ENCODE data around the gene CASKIN1.
"Not testable (repeated sequence)": the region's sequence is repeated elsewhere in the genome, so short reads cannot be mapped to it uniquely, and the experiment has no call there.

The CASKIN1 gene

DNA sequence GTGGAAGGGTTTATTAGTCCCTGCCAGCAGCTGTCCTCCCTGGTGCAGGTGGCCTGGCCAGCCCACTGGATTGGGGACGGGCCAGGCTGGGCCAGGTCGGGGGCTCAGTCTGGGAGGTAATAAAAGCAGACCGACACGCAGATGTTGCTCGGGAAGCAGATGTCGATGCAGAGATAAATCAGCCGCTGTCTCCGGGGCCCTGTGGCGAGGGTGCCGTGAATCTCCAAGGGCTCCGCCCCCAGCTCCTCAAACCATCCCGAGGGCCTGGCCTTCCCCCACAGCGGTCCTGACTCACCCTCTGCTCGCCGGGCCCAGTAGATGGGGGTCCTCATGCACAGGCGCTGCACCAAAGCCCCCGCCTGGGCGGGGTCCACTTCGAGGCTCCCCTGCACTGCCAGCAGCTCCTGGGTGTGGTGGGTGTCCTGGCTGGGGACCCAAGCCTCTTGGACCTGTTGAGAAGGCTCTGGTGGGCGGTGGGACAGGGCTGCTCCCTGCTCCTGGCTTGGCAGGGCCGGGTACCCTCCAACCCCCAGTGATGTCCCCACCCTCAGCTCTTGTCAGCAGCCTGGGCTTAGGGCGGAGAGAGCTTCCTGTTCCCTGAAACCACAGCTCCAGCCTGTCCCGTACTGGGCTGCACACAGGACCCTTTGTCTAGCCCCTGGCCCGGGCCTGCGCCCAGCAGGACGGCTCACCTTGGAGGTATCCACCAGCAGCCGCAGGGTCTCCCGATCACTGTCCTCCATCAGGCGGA is 13.0 kb upstream of the CASKIN1 start:
- DNase-seq, result no peak

GRCh38 chr16:2208772-2209171 is 12.4 kb upstream of the CASKIN1 start:
- no peak for DNase-seq

DNA sequence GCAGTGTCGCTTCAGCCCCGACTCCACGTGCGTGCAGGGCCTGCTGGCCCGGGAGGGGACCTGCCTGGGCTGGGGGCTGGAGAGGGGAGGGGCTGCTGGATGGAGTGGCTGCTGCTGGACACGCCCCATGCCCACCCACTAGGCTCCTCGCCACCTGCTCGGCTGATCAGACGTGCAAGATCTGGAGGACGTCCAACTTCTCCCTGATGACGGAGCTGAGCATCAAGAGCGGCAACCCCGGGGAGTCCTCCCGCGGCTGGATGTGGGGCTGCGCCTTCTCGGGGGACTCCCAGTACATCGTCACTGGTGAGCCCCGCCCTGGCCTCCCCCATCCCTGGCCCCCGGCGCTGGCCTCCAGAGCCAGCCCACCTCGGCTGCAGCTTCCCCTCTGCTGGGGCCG is 11.9 kb upstream of the CASKIN1 start:
- no peak for DNase-seq

DNA sequence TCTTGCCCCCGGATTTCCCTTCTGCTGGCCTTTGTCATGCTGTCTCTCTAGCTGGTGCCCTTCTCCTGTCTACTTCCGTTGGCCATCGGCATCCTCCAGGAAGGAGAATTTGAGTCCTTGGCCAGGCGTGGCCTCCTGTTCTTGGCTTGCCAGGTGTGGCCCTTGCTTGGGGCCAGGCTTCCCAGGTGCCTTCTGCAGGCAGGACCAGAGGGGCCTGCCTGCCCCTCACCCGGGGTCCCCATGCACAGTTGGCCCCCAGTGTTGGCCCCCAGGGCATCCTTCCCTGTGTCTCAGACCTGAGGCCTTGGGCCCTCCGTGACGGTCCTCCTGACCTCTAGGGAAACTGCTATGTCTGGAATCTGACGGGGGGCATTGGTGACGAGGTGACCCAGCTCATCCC is 11.5 kb upstream of the CASKIN1 start:
- no peak for DNase-seq

GRCh38 chr16:2206780-2207433 is 10.5 kb upstream of the CASKIN1 start:
- DNase-seq, result no peak

- DNase-seq, result no peak
Measured at GRCh38 chr16:2206420-2206779, 10.0 kb upstream of the CASKIN1 start.

DNA sequence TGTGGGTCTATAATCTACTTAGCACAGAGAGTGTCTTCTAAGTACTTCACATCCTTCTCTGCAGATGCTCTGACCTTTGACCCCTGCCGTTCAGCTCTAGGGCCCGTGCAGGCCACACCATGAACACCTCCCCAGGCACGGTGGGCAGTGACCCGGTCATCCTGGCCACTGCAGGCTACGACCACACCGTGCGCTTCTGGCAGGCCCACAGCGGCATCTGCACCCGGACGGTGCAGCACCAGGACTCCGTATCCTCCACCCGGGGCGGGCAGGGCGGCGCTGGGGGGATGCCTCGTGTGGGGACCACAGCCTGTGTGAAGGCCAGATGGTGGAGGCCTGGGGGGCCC is 9.5 kb upstream of the CASKIN1 start:
- no peak for DNase-seq

DNA sequence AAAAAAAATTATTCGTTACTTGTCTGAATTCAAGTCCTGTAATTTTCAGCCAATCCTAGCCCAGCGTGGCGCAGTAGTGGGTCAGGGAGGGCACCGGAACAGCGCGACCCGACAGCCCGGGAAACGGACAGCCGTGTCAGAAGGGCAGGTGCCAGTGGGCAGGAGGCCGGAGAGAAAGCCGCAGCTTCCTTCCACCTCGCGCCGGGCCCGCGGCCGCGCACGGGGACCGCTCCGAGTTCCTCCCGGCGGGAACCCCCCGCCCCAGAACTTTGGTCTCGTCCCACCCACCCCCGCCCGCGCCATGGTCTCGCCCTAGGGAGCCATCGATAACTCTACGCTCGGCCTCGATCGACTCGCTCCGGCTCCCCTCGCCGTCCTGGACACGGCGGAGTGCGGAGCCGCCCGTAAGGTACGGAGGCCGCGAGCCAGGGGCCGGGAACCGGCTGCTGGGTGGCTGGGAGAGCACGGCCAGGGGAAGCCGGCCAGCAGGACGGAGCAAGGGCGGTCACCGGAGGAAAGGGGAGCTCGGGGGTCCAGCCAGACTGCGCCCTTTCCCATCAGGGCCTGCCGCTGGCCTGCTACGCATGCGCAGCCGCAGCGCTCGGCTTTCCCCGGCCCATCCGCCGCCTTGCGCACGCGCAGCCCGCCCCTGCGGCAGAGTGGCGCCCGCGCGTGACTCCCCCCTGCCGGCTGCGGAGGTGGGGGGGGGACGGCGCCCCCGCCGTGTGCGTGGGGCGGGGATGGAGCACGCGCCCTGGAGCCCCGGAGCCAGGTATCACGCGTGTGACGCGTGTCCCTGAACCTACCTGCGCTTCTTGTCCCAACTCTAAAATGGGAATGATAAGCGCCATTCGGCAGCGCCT is 8.9 kb upstream of the CASKIN1 start, which contains the start of gene MLST8:
Gene MLST8, plus strand, starts transcription at position 351 of the 863 bp plus-strand sequence. CDS start 632 bp downstream, outside the sequence.
- DNase-seq, result peak; percentile 92

- no peak for DNase-seq
Measured at GRCh38 chr16:2204416-2205103, 8.2 kb upstream of the CASKIN1 start.

DNA sequence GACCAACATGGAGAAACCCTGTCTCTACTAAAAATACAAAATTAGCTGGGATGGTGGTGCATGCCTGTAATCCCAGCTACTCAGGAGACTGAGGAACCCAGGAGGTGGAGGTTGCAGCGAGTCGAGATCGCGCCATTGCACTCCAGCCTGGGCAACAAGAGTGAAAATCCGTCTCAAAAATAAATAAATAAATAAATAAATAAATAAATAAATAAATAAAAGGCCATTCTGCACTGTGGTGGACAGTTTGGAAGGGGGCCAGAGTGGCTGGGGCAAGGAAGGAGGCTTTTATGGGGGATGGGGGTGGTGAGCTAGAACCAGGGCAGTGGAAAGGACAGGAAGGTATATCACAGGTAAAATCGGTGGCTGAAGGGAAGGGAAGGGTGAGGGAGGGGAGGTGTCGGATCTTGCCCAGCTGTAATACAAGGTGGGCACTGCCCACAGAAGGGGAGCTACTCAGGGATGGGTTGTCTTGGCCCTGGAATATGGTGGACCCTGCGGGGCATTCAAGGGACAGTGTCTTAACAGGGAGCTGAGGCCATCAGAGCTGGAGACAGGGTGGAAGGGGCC is 6.8 kb upstream of the CASKIN1 start:
- not testable (repeated sequence) for DNase-seq

DNA sequence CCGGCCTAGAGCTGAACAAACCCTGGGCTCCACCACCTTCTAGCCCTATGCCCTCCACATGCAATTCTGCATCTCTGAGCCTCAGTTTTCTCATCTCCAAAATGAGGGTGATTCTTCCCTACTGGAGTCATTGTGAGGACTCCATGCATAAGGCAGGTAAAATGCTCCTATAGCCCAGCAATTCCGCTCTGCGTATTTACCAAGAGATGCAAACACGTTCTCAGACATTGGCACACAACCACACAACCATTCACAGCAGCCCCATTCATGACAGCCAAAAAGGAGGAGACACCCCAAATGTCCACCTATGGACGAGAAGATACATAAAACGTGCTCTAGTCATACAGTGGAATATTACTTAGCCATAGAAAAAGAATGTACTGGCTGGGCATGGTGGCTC is 3.9 kb upstream of the CASKIN1 start:
- no peak for DNase-seq

- DNase-seq, result no peak
Measured at GRCh38 chr16:2199621-2200139, 3.3 kb upstream of the CASKIN1 start.

DNA sequence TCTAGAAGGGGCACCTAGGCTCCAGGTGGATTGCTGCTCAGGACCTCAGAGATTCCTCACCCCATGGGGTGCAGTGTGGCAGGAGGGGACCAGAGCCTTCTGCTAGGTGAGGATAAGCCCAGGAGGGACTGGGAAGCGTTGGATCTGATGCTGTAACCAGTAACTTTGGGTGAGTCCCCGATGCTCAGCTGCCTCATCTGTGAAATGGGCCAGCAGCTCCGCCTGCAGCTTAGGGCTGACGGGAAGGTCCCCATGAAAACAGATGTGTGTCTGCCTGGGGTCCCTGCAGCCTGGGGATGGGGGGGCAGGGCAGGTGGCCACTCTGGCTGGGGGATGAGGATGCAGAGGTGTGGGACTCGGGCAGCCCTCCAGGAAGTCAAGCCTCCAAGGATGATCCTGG is 2.7 kb upstream of the CASKIN1 start:
- DNase-seq, result no peak

GRCh38 chr16:2198283-2198682 is 1.9 kb upstream of the CASKIN1 start:
- no peak for DNase-seq

DNA sequence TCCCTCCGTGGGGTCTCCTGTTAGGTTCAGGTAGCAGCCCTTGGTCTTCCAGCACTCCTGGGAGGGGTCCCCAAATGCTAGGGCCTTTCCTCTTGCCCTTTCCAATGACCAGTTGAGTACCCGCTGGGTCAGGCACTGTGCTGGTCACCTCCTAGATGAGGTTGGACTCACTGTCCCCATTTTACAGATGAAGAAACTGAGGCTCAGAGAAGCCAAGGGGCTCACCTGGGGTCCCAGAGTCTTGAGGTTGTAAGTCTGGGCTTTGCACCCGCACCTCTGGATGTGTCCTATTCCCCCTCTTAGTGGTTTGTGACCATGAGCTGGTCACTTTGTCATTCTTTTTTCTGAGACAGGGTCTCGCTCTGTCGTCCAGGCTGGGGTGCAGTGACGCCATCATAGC is 1.4 kb upstream of the CASKIN1 start:
- no peak for DNase-seq

GRCh38 chr16:2196981-2197511 is 641 bp upstream of the CASKIN1 start:
- no peak for DNase-seq

DNA sequence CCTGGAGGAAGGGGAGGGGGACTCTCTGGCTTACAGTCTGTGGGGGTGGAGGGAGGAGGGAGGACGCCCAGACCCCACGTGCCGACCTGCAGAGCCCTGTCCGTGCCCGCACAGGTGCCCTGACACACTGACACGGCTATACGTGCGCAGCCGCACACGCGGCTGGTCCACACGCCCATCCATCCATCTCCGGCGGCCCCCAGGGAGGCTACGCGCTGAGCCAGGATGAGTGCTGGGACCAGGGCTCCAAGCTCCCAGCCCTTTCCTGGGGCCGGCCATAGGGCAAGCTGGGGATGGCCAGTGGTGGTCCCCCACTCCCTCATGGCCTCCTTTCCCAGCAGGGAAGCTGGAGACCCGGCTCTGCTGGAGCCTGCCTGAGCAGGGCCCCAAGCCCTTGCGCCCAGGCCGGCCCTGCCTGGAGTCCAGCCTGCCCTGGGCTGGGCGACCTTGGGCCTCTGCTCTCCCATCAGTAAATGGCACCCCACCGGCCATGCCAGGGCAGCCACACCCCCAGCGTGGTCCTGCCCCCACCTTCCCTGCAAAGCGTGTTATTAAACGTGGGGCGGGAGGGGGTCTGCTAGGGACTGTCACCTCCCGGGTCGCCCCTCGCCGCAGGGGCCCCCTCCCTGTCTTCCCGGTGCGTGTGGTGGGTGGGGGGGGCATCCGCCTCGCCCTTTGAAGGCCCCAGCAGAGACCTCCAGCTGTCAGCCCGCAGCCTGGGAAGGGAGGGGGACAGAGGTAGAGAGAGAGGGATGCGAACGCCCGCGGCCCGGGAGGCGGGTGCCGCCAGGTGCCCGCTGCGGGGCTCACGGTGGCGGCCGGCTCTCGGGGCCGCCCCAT is 863 bp downstream of the CASKIN1 start:
- no peak for DNase-seq

DNA sequence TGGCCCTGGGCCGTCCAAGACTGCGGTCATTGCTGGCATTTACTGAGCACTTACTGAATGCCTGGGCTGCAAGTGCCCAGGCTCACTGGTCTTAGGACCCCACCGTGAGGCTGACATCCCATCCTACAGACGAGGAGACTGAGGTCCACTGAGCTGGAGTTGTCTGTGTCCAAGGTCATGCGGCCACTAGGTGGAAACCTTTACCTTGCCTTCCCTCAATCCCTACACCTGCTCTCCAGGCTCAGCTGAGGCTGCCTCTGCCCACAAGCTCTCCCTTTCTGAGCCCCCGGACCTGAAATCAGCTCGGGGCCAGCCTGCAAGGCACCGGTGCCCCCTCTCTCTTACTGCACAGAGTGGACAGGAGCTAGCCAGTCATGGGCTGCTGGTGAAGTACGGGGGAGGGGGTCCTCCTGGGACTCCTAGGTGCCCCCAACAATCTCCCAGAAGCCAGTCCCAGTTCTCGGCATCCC is 1.5 kb downstream of the CASKIN1 start:
- no peak for DNase-seq

DNA sequence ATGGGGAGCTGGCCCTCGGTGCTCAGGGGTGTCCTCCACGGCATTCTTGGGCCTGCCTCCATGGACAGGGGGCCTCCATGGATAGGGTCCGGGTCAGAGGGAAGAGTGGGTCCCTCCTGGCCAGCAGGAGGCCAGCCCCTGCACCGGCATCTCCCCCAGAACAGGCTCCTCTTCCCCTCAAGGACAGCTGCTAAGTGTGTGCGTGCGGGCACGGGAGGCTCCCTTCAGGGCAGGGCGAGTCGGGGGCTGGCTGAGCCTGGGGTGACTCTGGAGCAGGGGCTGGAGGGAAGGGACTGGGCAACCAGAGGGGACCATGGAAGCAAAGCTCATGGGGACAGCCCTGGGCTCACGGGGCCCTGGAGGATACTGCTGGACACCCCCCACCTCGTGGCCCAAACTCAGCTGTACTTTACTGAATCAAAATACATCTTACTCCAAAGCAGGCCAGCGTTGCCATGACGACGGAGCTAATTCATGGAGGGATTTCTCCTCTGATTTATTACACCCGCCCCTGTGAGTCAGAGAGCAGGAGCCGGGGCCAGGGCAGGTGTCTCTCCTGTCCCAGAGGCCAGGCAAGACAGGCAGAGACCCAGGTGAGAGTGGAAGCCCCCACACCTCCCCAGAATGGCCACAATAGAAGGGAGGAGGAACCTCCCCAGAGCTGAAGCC is 2.1 kb downstream of the CASKIN1 start:
- no peak for DNase-seq

DNA sequence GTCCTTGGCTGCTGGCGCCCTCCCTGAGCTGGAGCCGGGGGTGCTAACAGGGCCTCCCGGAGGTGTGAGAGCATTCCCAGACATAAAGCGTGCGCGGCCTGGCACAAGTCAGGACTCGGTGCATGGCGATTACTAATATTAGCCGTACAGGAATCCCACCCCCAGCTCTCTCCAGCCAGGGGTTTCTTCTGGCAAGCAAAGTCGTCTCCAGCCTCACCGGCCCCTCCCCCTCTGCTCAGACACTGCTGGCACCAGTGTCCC is 5.0 kb downstream of the CASKIN1 start:
- DNase-seq, result no peak
